Activated T-helper 1 cell treated with anti-CD3 and anti-CD28 coated beads, Interleukin-2, amount 50 U/mL, for 16 hours (primary cell): ENCODE results near the gene RHBDL2.
"Not testable (repeated sequence)": the region's sequence is repeated elsewhere in the genome, so short reads cannot be mapped to it uniquely, and the experiment has no call there.

Source experiments
- DNase-seq, 2 donors: peaks; one replicate each; pipeline ENCODE4 v3.0.0-alpha.2; 2020; ENCODE audit warnings: low read depth in 1 of 2, low spot score in 1 of 2

The RHBDL2 gene

DNA sequence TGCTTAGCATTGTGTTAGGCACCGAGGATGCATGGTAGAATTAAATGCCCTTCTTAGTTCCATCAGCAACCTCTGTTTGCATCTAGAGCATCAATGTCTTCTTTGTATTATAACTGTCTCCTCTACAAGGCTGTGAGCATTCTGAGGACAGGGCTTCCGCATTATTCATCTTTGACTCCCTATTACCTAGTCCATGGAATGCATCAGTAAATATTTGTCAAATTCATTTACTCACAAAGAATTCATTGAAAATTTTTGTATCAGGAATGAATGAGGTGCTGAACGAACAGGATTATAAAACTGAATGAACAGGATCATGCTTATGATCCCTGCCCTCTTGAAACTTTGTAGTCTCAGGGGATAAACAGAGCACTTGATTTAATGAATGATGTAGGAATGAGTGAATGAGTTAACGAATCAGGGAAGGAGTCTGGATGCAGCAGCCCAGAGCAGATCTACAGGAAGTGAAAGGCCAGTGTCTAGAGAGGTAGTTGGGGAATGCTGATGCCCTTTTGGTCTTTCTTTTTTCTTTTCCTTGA is 2.8 kb downstream of the RHBDL2 start:
- no peak for DNase-seq

DNA sequence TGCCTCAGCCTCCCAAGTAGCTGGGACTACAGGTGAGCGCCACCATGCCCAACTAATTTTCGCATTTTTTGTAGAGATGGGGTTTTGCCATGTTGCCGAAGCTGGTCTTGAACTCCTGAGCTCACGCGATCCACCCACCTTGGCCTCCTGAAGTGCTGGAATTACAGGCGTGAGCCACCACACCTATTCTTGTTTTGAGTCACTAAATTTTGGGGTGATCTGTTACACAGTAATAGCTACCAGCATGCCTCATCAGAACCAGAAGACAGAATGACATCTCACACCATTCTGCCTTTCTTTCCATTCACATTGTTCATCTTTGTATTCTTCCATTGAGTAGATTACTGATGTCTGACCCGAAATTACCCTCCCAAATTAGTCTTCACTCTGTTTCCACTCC is 9.1 kb downstream of the RHBDL2 start:
- DNase-seq: no peak

DNA sequence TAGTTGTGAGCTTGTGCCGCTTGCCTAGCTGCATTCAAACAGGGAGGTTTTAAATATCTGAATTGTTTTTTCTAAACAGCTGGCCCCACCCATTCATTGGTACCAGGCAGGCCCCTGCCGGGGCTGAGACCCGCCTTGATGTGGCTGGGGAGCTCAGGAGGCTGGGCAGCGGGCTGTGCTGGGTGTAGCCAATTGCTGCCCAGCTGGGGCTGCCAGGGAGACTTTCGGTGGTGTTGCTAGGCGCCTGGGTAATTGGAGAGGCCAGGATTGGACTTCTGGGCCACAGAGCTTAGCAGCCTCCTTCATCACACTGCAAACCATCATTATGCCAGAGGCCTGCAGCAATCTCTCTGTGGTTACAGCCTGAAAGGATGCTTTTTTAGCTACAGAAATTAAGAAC is 12.2 kb downstream of the RHBDL2 start:
- no peak for DNase-seq

DNA sequence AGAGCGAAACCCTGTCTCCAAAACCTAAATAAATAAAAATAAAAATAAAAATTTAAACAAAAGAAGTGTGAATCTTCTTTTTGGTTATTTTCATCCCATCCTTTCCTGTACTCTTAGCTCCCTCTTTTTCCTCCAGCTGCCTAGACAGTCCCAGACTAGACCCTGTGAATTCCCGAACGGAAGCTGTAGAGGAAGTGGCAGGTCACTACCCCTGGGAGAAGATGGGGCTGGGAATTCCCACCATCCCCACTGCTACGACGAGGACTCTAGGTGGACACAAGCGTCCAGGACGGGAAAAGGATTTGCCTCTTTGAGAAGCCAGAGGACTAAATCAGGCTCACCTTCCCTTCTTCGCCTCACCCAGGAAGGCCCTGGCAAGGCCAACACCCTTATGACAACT is 12.6 kb downstream of the RHBDL2 start:
- DNase-seq: no peak

DNA sequence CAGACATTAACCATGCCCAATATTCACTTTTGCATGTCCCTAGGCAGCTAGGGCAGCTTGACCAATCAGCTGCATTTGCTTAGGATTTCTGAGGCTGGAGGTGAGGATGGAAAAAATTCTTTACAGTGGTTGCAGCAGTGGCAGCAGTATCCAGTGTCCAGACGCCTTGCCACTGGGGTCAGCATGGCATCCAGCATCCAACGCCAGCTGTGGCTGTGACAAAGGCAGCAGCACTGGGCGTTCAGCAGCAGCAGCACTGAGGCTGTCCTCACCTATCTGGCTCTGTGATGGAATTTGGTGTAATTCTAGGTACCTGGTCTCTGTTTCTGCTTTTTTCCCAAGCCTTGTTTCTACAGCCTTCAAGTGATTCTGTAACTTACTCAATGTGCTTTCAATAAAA is 15.5 kb downstream of the RHBDL2 start:
- DNase-seq: no peak

DNA sequence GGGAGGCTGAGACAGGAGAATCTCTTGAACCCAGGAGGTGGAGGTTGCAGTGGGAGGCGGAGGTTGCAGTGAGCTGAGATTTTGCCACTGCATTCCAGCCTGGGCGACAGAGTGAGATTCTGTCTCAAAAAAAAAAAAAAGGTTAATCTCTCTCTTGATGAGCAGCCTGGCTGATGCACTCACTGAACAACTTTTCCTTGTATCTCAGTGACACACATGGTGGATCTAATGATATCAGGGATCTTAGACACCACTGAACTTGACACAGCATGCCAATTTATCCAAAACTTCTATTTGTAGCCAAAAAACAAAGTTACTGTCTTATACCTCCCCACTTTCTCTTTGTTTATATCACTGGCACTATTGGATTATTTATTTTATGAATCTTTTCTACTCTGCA is 16.2 kb downstream of the RHBDL2 start:
- no peak for DNase-seq

DNA sequence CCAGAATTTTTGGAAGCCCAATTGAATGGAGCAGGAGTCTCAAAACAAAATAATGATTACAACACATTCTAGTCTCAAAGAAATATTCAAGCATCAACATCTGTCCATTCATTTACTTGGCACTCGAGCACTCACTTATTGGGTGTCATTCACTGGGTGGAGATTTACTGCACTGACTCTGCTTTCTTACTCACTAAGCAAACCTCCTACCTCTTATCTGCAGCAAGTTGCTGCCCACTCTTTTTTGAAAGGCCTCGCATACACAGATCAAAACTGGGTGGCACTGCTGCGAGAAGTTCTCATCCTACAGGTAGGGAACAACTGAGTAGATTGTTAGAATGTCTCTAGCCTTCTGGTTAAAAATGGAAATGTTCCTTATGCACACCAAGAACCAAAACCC is 18.0 kb downstream of the RHBDL2 start:
- no peak for DNase-seq

DNA sequence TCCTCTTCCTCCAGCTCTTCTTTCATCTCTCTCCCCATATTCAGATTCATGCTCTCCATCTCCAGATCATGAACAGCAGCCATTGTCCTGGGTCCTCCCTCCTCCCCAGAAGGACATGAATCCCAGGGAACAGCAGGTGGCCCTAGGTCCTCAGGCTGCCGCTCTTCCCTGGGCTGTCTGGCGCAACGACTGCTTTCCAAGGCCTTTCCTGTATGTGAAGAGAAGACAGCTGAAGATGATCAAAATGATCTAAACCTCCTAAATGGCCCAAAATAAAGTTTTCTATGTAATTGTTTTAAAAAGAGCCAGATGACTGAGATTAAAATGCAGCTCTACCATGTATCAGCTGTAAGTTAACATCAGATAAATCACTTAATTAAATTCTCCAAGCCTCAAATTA is 22.5 kb downstream of the RHBDL2 start:
- DNase-seq: no peak

DNA sequence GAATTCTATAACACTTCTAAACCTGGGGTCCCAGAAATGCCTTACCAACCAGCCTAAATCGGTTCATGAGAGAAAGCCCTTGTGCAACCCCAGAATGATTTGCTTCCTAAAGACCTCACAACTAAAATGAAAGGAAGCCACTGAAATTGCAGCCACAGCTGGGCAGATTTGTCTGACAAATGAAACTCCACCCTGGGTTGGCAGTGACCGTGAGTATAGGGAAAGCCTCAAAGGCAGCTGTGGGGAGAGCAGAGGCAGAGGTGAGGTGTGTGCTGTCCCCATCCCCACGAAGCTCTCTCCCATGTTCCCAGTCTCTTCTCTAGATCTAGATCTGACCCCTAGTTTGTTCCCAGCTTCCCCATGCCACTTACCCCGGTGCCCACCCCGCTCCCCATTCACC is 23.1 kb downstream of the RHBDL2 start:
- DNase-seq: no peak

DNA sequence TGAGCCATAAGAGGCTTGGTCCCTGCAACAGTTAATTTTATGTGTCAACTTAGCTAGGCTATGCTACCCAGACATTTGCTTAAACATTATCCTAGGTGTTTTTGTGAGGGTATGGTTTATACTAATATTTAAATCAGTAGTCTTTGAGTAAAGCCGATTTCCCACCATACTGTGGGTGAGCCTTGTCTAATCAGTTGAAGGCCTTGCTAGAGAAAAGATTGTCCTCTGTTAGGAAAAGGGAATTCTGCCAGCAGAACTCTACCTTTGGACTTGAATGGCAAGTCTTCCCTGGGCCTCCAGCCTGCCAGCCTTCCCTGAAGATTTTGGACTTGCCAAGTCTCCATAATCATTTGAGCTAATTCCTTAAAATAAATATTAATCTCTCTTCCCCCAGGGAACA is 23.9 kb downstream of the RHBDL2 start:
- DNase-seq: no peak

DNA sequence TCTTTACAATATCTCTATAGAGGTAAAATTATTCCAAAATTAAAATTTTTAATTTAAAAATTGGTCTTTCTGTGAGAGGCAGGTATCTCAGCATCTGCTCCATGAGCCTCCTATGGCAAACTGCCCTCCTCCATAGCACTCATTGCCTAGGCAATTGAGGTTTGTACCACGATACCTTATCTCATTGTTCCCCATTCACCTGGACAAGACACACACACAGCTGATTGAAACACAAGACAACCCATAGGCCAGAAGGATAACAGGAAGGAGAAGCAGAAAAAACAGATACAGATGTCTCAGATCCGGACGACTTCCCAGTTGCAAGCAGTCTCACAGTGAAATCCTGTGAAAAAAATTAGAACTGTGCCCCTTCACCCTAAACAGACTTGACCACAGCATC is 24.3 kb downstream of the RHBDL2 start:
- DNase-seq: no peak

DNA sequence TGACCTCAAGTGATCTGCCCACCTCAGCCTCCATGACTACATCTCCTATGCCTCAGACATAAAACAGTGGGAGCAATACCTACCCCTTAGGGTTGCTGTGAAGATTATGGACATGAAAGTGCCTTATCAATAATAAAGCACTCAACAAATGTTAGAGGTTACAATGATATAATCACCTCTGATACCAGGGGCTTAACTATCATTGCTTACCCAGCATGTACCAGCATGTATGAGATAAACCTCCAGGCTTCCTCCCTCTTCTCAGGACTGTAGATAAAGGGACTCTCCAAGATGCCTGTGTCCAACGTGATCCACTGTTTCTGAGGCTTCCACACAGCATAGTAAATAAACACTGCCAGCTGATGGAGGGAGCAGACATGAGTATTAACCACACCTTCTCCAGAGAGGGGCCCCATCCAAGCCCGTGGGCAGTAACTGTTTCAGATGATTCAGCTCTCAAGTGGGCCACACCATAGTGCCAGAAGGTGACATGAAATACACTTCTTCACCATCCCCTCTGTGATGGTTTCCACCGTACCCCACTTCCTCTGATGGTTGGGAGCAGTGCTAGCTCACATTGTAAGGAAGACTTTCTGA is 26.2 kb downstream of the RHBDL2 start:
- DNase-seq: no peak

DNA sequence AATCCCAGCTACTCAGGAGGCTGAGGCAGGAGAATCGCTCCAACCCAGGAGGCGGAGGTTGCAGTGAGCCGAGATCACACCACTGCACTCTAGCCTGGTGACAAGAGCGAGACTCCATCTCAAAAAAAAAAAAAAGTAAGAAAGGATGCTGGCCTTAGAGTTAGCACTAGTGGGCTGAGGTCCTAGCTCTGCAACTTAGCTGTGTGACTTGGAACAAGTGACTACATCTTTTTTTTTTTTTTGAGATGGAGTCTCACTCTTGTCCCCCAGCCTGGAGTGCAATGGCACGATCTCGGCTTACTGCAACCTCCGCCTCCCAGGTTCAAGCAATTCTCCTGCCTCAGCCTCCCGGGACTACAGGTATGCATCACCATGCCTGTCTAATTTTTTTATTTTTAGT is 26.7 kb downstream of the RHBDL2 start:
- DNase-seq: not testable (repeated sequence)

DNA sequence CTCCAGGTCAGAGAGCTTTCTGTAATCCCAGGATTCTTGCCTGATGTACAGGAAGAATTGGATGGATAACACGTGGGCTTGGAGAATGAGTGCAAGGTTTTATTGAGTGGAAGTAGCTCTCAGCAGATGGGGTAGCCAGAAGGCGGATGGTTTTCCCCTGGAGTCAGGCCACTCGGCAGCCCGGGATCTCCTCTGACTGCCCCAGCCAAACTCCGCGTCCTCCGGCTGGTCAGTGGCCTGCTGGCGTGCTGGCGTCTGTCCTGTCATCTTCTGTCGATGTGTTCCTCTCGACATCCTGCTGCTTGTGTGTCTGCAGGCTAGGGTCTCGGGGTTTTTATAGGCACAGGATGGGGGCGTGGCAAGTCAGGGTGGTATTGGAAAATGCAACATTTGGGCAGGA is 32.8 kb downstream of the RHBDL2 start:
- DNase-seq: no peak

DNA sequence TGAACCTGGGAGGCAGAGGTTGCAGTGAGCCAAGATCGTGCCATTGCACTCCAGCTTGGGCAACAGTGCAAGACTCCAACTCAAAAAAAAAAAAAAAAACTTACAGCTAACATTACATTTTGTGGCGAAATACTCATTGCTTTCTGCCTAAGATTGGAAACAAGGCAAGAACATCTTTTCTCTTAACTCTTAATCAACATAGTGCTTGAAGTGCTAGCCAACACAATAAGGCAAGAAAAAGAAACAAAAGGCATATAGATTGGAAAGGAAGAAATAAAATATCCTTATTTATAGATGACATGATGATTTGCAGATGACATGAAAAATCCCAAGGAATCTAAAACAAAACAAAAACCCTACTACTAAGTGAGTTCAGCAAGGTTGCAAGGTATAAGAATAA is 35.6 kb downstream of the RHBDL2 start:
- no peak for DNase-seq

DNA sequence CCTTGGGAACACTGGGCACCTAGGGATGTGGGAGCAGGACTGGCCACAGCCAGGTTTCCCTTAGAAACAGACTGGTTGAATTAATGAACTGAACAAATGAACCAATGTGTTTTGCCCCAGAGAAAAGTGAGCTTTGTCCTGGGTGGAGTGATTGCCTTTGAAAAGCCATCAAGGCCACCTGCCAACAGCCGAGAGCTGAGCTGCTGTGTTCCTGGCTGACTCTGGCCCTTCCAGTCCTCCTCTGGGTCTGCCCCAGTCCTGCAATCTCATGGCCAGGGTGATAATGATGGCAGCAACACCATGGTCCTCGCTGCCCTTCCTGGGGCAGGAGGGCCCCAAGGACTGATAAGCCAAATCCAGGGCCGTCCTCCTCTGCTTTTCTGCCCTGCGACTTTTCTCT is 42.1 kb downstream of the RHBDL2 start:
- DNase-seq: no peak

DNA sequence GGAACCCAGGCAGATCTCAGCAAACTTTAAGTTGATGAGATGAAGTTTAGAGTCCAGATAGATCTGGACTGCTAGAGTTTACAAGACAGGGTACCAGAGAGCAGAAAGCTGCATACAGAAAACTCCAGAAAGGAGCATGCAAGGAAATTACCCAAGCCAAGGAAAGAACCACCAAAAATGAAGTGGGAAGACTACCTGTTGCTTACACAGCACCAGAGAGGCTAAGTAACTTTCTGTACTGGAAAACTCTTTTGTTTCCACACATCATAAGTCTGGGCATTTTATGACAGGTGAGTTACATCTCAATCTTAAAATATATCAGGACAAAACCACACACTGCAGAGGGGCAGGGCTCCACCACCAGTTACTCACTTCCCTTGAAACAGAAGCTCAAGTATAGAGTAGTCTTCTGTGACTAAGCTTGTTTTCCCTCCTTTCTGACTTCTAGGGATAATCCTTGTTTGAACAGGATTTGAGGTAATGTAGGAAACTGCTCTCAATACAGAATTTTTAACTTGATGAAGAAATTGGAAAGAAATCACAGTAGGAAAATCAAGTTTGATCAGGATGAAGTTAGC is 42.9 kb downstream of the RHBDL2 start:
- no peak for DNase-seq

DNA sequence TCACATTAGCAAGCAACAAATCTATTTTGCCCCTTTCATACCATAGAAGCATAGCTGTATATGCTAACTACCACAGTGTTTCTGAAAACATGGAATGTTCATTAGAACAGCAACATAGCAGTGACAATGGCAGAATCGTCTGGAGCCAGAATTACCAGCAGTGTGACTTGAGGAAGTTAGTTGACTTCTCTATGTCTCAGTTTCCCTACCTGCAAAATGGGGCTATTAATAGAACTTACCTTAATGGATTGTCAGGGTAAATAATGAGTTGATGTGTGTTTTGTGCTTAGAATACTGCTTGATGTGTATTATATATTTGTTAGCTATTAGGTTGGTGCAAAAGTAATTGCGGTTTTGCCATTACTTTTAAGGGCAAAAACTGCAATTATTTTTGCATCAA is 45.5 kb downstream of the RHBDL2 start:
- no peak for DNase-seq

DNA sequence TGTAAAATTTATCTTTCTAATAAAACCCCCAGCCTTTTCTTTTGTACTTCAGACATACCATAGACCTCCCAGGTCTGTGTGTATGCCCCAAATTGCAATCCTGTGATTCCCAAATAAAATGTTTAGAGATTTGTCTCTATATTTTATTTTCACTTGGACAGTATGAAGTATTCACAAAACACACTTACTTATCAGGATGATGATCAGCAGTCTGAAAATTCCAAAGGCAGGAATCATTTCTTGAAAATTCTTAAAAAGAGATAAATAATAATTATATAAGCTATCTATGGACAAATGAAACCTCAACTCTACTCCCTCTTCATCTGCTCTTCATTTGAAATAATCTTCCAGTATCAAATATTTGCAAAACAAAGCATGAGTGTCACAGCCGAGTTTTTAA is 48.7 kb downstream of the RHBDL2 start:
- no peak for DNase-seq

DNA sequence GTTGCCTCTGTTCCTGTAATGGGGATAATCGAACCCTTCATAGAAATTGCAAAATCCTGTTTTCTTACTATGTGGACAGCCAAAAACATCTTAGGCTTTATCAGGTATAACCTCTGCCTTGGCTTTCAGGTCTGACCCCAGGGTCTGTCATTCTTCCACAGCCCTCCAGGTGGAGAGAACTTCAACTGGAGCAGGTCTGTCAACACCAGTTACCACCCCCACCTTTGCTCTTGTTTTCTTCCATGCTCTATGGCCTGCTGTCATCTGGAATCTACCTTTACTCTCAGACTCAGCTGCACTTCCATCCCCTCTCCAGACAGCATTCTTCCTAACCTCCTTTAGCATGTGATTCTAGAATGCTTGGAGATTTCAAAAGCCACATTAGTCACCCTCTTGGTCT is 49.9 kb downstream of the RHBDL2 start:
- no peak for DNase-seq

DNA sequence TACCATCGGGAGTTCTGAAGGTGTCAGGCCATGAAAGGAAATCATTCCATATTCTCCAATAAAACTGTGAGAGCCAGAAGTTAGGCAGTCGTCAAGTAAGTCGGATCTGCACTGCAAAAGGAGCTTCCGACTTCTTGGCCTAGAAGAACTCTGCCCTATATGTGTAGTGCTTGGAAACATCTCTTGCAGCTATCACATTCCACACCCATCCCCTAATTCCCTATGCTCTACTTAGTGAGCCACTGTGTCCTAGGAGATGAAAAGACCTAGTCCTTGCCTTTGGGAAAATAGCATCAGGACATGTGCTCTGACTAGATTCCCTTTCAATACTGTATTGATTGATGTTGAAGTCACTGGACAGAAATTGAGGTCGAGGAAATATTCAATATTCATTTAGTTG is 52.0 kb downstream of the RHBDL2 start:
- no peak for DNase-seq

DNA sequence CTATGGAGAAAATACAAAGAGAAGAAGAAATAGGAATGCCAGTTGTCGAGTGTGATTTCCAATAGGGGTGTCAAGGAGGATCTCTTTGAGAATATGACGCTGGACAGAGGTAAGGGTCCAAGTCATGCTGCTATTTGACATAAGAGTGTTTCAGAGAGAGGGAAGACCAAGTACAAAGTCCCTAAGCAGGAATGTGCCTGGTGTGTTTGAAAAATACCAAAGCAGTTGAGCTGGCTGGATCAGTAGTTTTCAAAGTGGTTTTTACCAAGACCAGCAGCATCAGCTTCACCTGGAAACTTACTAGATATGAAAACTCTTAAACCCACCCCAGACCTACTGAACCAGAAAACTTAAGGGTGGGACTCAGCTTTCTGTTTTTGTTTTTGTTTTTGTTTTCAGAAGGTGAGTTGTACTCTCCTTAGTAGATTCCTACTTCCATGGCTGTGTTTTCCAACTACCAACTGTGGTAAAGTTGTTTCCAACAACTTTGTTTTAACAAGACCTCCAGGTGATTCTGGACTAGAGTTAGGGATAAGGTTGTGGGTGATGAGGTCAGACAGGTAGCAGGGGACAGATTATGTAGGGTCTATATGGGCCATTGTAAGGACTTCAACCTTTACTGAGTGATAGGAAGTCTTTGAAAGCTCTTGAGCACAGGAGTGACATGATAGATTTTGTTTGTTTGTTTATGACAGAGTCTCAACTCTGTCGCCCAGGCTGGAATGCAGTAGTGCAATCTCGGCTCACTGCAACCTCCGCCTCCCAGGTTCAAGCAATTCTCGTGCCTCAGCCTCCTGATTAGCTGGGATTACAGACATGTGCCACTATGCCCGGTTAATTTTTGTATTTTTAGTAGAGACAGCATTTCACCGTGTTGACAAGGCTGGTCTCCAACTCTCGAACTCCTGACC is 53.0 kb downstream of the RHBDL2 start:
- no peak for DNase-seq
